ENCODE data around the gene NIP7.

DNA sequence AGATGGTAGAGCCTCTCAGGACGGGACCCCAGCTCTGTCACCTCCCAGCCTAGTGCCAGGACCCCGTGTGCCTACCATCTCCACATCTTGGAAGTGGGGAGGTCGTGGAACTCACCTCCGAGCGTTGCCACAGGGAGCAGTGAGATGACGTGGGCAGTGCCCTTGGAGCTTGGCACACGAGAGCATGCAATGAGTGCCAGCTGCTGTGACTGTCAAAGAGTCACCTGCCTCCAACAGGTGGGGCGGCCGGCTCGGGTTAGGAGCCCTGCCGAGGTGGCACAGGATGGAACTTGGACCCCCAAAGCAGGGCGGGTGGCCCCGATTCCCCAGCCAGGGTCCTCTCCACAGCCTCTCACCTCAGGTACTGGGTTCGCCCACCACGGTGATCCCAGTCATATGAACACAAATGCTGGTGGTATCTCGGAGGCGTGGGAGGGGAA, 23.0 kb upstream of the NIP7 start:
- TF ChIP-seq CTCF (conservative IDR thresholded peaks at IDR 0.05 in 1 of 2, IDR thresholded peaks at IDR 0.05 in 1 of 2; ENCODE audit: extremely low read depth in 1 of 2, insufficient read depth in 1 of 2, low read depth in 1 of 2, low read length in 2 of 2) (no peak), EZH2 (IDR thresholded peaks at IDR 0.05; ENCODE audit: borderline replicate concordance, low read length) (no peak)

All from mammary epithelial cell (primary cell).